GM12878 (cell line): ENCODE data around the gene TLNRD1. TPM values are rescaled to one million over a fixed set of nuclear protein-coding genes. Genes with fewer than 3 reads are reported as not detected.
A peak's percentile ranks its signal among the peaks of the same experiment; 100 is the strongest.

ENCODE experiments used
- ATAC-seq: fragments of 200-7000 bp; cut with Tn5 transposase; 3 replicates; pipeline ENCODE4 v1.9.1; 2020; ENCODE audit warnings: mild to moderate bottlenecking, moderate library complexity
- BruUV-seq: library from RNA; stranded (reverse); fragments of 400-500 nt; replicated peaks from 2 replicates; lab custom pipeline; 2021; lab: Mats Ljungman, UMichigan
- CTCF ChIA-PET: fragments of 300-600 bp; sonication (Branson Sonifier 250); formaldehyde crosslinking; extraction: SDS; loops from one replicate; lab custom pipeline; 2021; ENCODE audit warnings: inconsistent platforms; lab: Yijun Ruan, JAX
- POLR2A ChIA-PET: fragments of 350-600 bp; formaldehyde crosslinking; extraction: SDS; loops from one replicate; lab custom pipeline; 2021; ENCODE audit warnings: inconsistent platforms; lab: Charles Lee
- RAD21 ChIA-PET: fragments of 300-600 bp; sonication (Branson Sonifier 250); formaldehyde crosslinking; loops from one replicate; lab custom pipeline; 2023; ENCODE audit warnings: antibody characterized with exemption; ENCODE audit not compliant: unreplicated experiment; lab: Charles Lee
- SMC1A ChIA-PET: fragments of 300-600 bp; sonication (Branson Sonifier 250); formaldehyde crosslinking; loops from one replicate; lab custom pipeline; 2023; ENCODE audit not compliant: unreplicated experiment, uncharacterized antibody; lab: Charles Lee
- DNase-seq: peaks from one replicate; pipeline ENCODE4 v3.0.0-alpha.2; 2011; ENCODE audit warnings: low read depth, low spot score
- FAIRE-seq: peaks from 3 replicates; lab custom pipeline; 2011; peaks lifted over from hg19 to GRCh38; lab: Jason Lieb, UNC
- H2AFZ ChIP-seq: 2 replicates; pipeline ENCODE4 v1.6.0; 2011; ENCODE audit warnings: low read depth, low read length, control low read depth; ENCODE audit not compliant: control insufficient read depth
- H3K27ac ChIP-seq: 2 replicates; pipeline ENCODE4 v1.5.1; 2011; ENCODE audit warnings: control low read depth; ENCODE audit not compliant: control insufficient read depth, insufficient read depth
- H3K27me3 ChIP-seq, 2 experiments: replicated peaks in 1 of 2; 2 replicates each; pipeline versions ENCODE4 v1.6.0 to v1.6.1; 2011; ENCODE audit warnings: low read length in 1 of 2; ENCODE audit not compliant: control insufficient read depth in 2 of 2, insufficient read depth in 2 of 2
- H3K36me3 ChIP-seq, 2 experiments: 2 replicates each; pipeline ENCODE4 v1.5.1; 2011; ENCODE audit warnings: low read length in 1 of 2; ENCODE audit not compliant: control insufficient read depth in 2 of 2, insufficient read depth in 2 of 2
- H3K4me1 ChIP-seq: 2 replicates; pipeline ENCODE4 v1.6.1; 2011; ENCODE audit warnings: mild to moderate bottlenecking, low read length, moderate library complexity, mixed read lengths; ENCODE audit not compliant: control insufficient read depth, insufficient read depth
- H3K4me2 ChIP-seq: 2 replicates; pipeline ENCODE4 v1.6.0; 2011; ENCODE audit warnings: control low read depth; ENCODE audit not compliant: control insufficient read depth, insufficient read depth
- H3K4me3 ChIP-seq: fragments of 200-600 bp; sonication (generic); 2 replicates; pipeline ENCODE4 v1.5.1; 2016
- H3K79me2 ChIP-seq: 2 replicates; pipeline ENCODE4 v1.6.0; 2011; ENCODE audit warnings: low read length; ENCODE audit not compliant: control insufficient read depth, insufficient read depth
- H3K9ac ChIP-seq: 2 replicates; pipeline ENCODE4 v1.8.0; 2011; ENCODE audit warnings: low read length, control low read depth, mixed read lengths; ENCODE audit not compliant: control insufficient read depth, insufficient read depth
- H3K9me3 ChIP-seq: replicated peaks from 3 replicates; pipeline ENCODE4 v1.5.1; 2011; ENCODE audit warnings: mild to moderate bottlenecking, low read length; ENCODE audit not compliant: control insufficient read depth, insufficient read depth
- H4K20me1 ChIP-seq: 2 replicates; pipeline ENCODE4 v1.6.0; 2011; ENCODE audit not compliant: control insufficient read depth, insufficient read depth
- BMI1 ChIP-seq: fragments of 450-650 bp; IDR thresholded peaks from 2 replicates; pipeline ENCODE4 v1.6.1; 2016; ENCODE audit warnings: mild to moderate bottlenecking, moderate library complexity, borderline replicate concordance
- ESRRA ChIP-seq: IDR thresholded peaks from 2 replicates; pipeline ENCODE4 v1.6.1; 2012; ENCODE audit warnings: mild to moderate bottlenecking, low read length, improper control_type of control experiment
- HCFC1 ChIP-seq: fragments of 150-350 bp; IDR thresholded peaks from 2 replicates; pipeline ENCODE4 v1.6.1; 2014; ENCODE audit warnings: low read length
- IKZF2 ChIP-seq, 2 experiments: fragments of 450-650 bp; IDR thresholded peaks; 2 replicates each; pipeline ENCODE4 v1.6.1; 2017; ENCODE audit warnings: mild to moderate bottlenecking in 2 of 2, moderate library complexity in 2 of 2
- MTA2 ChIP-seq: fragments of 450-650 bp; IDR thresholded peaks from 2 replicates; pipeline ENCODE4 v1.6.1; 2016; ENCODE audit warnings: low read depth, mild to moderate bottlenecking, moderate library complexity
- MYB ChIP-seq: fragments of 150-350 bp; IDR thresholded peaks from 2 replicates; pipeline ENCODE4 v1.6.1; 2014; ENCODE audit warnings: mild to moderate bottlenecking, low read depth, low read length, borderline replicate concordance
- MYC ChIP-seq: IDR thresholded peaks from 2 replicates; pipeline ENCODE4 v1.6.1; 2011; ENCODE audit warnings: mild to moderate bottlenecking, low read length, moderate library complexity, inconsistent platforms; ENCODE audit not compliant: insufficient read depth, insufficient replicate concordance, insufficient read length, severe bottlenecking
- NBN ChIP-seq: fragments of 450-650 bp; IDR thresholded peaks from 2 replicates; pipeline ENCODE4 v1.6.1; 2016
- NR2F1 ChIP-seq: fragments of 450-650 bp; conservative IDR thresholded peaks from 2 replicates; pipeline ENCODE4 v1.6.1; 2017; ENCODE audit warnings: mild to moderate bottlenecking
- RUNX3 ChIP-seq: IDR thresholded peaks from 2 replicates; pipeline ENCODE4 v1.6.1; 2012; ENCODE audit warnings: low read length, inconsistent platforms
- SRF ChIP-seq, 2 experiments: IDR thresholded peaks; 2 replicates each; pipeline ENCODE4 v1.6.1; 2011; ENCODE audit warnings: low read depth in 2 of 2, low read length in 2 of 2, mild to moderate bottlenecking in 1 of 2, moderate library complexity in 1 of 2
- TAF1 ChIP-seq: IDR thresholded peaks from 2 replicates; pipeline ENCODE4 v1.6.1; 2011; ENCODE audit warnings: mild to moderate bottlenecking, low read depth, low read length, borderline replicate concordance
- WGBS: methylation state at CpG from one replicate; pipeline ENCODE4 v1.1.6; 2016; ENCODE audit warnings: low lambda C conversion rate; ENCODE audit not compliant: insufficient replicate concordance, insufficient coverage; ENCODE audit errors: missing lambda C conversion rate; 5-methylcytosine and 5-hydroxymethylcytosine counted together
- in situ Hi-C: fragments of 300-500 bp; cut with MboI; formaldehyde crosslinking; loops from 9 replicates; pipeline ENCODE4 v1.14.3; 2018; ENCODE audit warnings: mixed read lengths
- intact Hi-C: fragments of 100-400 bp; cut with micrococcal nuclease; formaldehyde crosslinking; loops from one replicate; pipeline ENCODE4 v1.14.2; 2022; ENCODE audit not compliant: unreplicated experiment
- polyA plus RNA-seq, 11 experiments: library from polyadenylated mRNA; depleted of rRNA in 4 of 11; unstranded in 6 of 11; stranded (reverse) in 5 of 11; fragments of >200 nt; fragmentation: Nextera tagmentation in 4 of 11; fragmentation: Illumina TruSeq in 1 of 11; extraction: Ambion mirVana in 4 of 11; extraction: Trizol in 1 of 11; gene quantifications; 1 replicate in 1 of 11; 2 replicates in 10 of 11; pipeline versions ENCODE4 v1.2.1 to v1.2.3, GENCODE V29; 2011 to 2016; ENCODE audit warnings: inconsistent platforms in 2 of 11, missing spikeins in 2 of 11, low read depth in 1 of 11
- total RNA-seq, 4 experiments: library from RNA; depleted of rRNA in 3 of 4; stranded (reverse); fragments of >200 nt in 3 of 4; fragmentation: Illumina TruSeq in 1 of 4; extraction: Trizol in 1 of 4; gene quantifications; 2 replicates each; pipeline versions ENCODE4 v1.2.1 to v1.2.3, GENCODE V29; 2013 to 2021

TLNRD1 gene
- total and polyA plus RNA-seq, 10 of the 15 experiments (the other 5 are each of a cell fraction or from before 2014, with no cell fraction given), result 2.5 to 44.8 (median 9.1) TPM

DNA sequence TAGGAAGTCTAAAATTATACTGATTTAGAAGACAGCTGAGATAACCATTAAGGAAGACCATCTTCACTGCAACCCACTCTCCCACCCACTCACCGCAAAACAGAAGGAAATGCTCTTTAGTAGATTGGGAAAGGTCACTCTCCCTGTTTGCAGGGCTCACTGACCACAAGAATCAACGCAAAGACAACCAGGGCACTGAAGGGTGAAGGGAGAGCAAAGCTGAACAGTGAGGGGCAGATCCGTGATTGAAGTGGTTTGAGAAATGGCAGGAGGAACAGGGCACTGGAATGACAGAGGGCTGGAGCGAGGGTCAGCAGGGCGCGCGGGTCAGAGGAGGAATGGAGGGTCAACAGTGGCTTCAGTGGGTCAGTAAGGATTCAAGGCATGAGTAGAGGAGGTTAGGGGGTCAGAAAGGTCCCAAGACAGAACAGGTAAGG is 11.6 kb upstream of the TLNRD1 start:
- H3K27me3 ChIP-seq, result no peaks in the 10 kb centered on the region
- POLR2A ChIA-PET, result interaction anchor here (1.0 to 2.2 kb wide), 2 partner anchors 10 to 35 kb away, joined by 4 to 7 read pairs; no protein-coding TSS in a partner anchor
- FAIRE-seq, result no peak

More for the DNA sequence above, 11.6 kb upstream of the TLNRD1 start:
- CTCF ChIA-PET, result interaction anchor here (4.7 kb wide), 1 partner anchor 277 kb away, joined by 27 read pairs; no protein-coding TSS in a partner anchor
- intact Hi-C loops, result loop anchor here (1.0 kb wide), 1 partner anchor 10 kb away; no protein-coding TSS in a partner anchor
- H3K27ac ChIP-seq, result peak overlapping the region; percentile 80
- RAD21 ChIA-PET, result interaction anchor here (1.1 to 2.6 kb wide), 2 partner anchors 12 to 277 kb away, joined by 3 to 13 read pairs; partner anchors contain the start of gene TLNRD1
- H2AFZ ChIP-seq, result peak overlapping the region; percentile 21
- no peaks in the 10 kb centered on the region for H4K20me1 ChIP-seq
- BruUV-seq, result no TSS peak
- no peak for DNase-seq
- WGBS, result 2% methylated on average over 7 of the region's 7 CpGs
- no peaks in the 10 kb centered on the region for H3K9me3 ChIP-seq
- H3K4me1 ChIP-seq, result peaks cover 5% of the 10 kb centered on the region
- in situ Hi-C loops, result no loop called here
- H3K36me3 ChIP-seq, result peaks cover 0 to 3% of the 10 kb centered on the region in 2 experiments; a peak in 1 of 4 replicates
- TF ChIP-seq IKZF2 (IDR thresholded peaks at IDR 0.05) (peak in 1 of 2 experiments; percentile 35; a peak in 1 of 4 replicates), RUNX3 (peak; percentile 61), ESRRA (no peak), SRF (IDR thresholded peaks at IDR 0.05; ENCODE audit: low read depth in 2 of 2, low read length in 2 of 2) (no peak), NBN (0 out of 2 replicates have a peak, but pooled peaks have one; percentile 10), MYC (no peak), BMI1 (no peak), MYB (no peak), NR2F1 (peak; percentile 49; the same call in 1 of the 2 replicates), HCFC1 (no peak), TAF1 (no peak), MTA2 (0 out of 2 replicates have a peak, but pooled peaks have one; percentile 14)
- TF ChIP-seq, all 136 proteins: peak for 5
- Histone ChIP-seq H3K79me2 (peaks cover 49% of the 10 kb centered on the region), H3K9ac (peak overlapping the region; percentile 89), H3K4me2 (peak overlapping the region; percentile 92), H3K4me3 (peak overlapping the region; percentile 94)
- ATAC-seq, result peak; percentile 13
- SMC1A ChIA-PET, result interaction anchor here (0.6 to 1.7 kb wide), 4 partner anchors 10 to 388 kb away, joined by 3 to 5 read pairs (median 3); partner anchors contain the start of gene CEMIP
